Measurements from ENCODE around the gene SRCAP. TPM values are rescaled to one million over a fixed set of nuclear protein-coding genes. Genes with fewer than 3 reads are reported as not detected.
"Not testable (repeated sequence)": the region's sequence is repeated elsewhere in the genome, so short reads cannot be mapped to it uniquely, and the experiment has no call there.

SRCAP gene
- total RNA-seq, 2 donors from 2014 or later, result 42.8 to 79.0 TPM

DNA sequence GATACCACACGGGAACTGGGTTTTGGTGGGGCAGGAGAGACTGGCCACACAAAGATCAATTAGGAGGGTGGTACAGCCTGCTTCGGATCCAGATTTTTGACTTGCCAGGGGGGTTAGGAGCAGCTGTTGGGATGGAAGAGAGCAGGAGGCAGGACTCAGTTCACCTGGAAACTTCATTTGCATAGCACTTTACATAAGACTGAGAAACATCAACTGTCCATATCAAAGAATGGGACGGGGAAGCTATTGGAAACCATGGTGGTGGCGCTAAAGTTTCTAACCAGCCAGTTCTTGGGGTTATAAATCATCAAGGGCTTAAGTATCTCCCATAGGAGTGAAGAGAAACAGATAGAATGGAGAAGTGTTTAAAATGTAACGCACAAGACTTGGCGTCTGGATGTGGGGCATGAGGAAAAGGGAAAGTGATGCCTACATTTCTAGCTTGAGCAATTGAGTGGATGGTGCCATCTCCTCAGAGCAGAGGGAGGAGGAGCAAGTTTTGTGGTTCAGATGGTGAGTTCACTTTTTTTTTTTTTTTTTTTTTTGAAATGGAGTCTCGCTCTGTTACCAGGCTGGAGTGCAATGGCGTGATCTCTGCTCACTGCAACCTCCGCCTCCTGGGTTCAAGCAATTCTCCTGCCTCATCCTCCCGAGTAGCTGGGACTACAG, 6.4 kb upstream of the SRCAP start:
- H3K9me3 ChIP-seq, result no peaks in the 10 kb centered on the region
- intact Hi-C loops (cut with DNase I), result no loop called here
- TF ChIP-seq, protein P1, sequence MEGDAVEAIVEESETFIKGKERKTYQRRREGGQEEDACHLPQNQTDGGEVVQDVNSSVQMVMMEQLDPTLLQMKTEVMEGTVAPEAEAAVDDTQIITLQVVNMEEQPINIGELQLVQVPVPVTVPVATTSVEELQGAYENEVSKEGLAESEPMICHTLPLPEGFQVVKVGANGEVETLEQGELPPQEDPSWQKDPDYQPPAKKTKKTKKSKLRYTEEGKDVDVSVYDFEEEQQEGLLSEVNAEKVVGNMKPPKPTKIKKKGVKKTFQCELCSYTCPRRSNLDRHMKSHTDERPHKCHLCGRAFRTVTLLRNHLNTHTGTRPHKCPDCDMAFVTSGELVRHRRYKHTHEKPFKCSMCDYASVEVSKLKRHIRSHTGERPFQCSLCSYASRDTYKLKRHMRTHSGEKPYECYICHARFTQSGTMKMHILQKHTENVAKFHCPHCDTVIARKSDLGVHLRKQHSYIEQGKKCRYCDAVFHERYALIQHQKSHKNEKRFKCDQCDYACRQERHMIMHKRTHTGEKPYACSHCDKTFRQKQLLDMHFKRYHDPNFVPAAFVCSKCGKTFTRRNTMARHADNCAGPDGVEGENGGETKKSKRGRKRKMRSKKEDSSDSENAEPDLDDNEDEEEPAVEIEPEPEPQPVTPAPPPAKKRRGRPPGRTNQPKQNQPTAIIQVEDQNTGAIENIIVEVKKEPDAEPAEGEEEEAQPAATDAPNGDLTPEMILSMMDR (IDR thresholded peaks at IDR 0.05), result no peak
- TF ChIP-seq POLR2A (IDR thresholded peaks at IDR 0.05) (no peak), POLR2AphosphoS5 (IDR thresholded peaks at IDR 0.05) (no peak)
- 64% methylated on average over 10 of the region's 10 CpGs for WGBS
- H3K27me3 ChIP-seq (replicated peaks; ENCODE audit: insufficient read depth), result no peaks in the 10 kb centered on the region
- no peaks in the 10 kb centered on the region for H3K4me1 ChIP-seq (replicated peaks)
- no peak for DNase-seq (ENCODE audit: low spot score)
- no peaks in the 10 kb centered on the region for H3K36me3 ChIP-seq
- no peak overlapping the region for H3K27ac ChIP-seq
- H3K4me3 ChIP-seq, result no peak overlapping the region

DNA sequence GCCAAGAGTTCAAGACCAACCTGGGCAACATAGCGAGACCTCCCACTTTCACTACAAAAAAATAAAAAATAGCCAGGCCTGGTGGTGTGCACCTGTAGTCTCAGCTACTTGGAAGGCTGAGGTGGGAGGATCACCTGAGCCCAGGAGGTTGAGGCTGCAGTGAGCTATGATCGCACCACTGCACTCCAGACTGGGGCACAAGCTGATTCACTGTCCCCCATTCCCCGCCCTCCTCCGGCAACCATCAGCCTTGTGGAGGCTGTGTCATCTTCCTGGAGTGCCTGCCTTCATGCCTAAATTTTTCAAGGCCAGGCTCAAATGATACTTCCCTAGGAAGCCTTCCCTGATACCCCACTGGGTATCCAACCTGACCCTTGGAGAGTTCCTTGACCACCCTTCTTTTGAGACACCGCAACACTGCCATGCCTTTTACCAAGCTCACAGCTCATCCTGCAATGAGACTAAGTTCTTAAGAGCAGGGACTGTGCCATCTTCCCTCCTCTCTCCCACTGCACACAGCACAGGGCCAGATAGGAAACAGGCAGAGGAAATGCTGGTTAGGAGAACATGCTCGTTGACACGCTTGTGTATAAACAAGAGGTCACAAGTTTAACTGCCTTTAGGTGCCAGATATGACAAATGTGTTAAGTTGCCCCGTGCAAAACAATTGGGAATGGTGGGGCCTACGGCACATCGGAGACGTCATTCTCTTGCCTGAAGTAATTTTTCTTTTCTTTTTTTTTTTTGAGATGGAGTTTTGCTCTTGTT, 3.9 kb upstream of the SRCAP start:
- no peaks in the 10 kb centered on the region for H3K36me3 ChIP-seq
- H3K9me3 ChIP-seq, result no peaks in the 10 kb centered on the region
- DNase-seq (ENCODE audit: low spot score), result no peak
- 84% methylated on average over 11 of the region's 11 CpGs for WGBS
- peaks cover 5% of the 10 kb centered on the region for H3K4me1 ChIP-seq (replicated peaks)
- intact Hi-C loops (cut with DNase I), result loop anchor here (5.0 kb wide), 1 partner anchor 38 kb away; the partner anchor contains the start of gene FBRS
- H3K4me3 ChIP-seq, result no peak overlapping the region
- no peak overlapping the region for H3K27ac ChIP-seq
- TF ChIP-seq POLR2AphosphoS5 (IDR thresholded peaks at IDR 0.05), result no peak
- TF ChIP-seq, protein P1 (IDR thresholded peaks at IDR 0.05), result no peak
- no peak for TF ChIP-seq POLR2A (IDR thresholded peaks at IDR 0.05)
- no peaks in the 10 kb centered on the region for H3K27me3 ChIP-seq (replicated peaks; ENCODE audit: insufficient read depth)

DNA sequence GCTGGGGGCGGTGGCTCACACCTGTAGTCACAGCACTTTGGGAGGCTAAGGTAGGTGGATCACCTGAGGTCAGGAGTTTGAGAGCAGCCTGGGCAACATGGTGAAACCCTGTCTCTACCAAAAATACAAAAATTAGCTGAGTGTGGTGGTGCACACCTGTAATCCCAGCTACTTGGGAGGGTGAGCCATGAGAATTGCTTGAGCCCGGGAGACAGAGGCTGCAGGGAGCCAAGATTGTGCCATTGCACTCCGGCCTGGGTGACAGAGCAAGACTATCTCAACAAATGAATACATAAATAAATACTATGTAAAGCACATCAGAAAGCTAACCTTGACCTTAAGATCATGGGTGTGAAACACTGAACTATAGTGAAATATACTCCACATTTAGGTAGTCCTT, 2.3 kb upstream of the SRCAP start:
- intact Hi-C loops (cut with DNase I), result loop anchor here (5.0 kb wide), 1 partner anchor 39 kb away; the partner anchor contains the start of gene FBRS
- DNase-seq (ENCODE audit: low spot score); H3K4me3 ChIP-seq; H3K36me3 ChIP-seq; H3K27ac ChIP-seq; H3K27me3 ChIP-seq (replicated peaks; ENCODE audit: insufficient read depth); H3K9me3 ChIP-seq; H3K4me1 ChIP-seq (replicated peaks): not testable (repeated sequence)
- WGBS, result 97% methylated on average over 3 of the region's 3 CpGs

DNA sequence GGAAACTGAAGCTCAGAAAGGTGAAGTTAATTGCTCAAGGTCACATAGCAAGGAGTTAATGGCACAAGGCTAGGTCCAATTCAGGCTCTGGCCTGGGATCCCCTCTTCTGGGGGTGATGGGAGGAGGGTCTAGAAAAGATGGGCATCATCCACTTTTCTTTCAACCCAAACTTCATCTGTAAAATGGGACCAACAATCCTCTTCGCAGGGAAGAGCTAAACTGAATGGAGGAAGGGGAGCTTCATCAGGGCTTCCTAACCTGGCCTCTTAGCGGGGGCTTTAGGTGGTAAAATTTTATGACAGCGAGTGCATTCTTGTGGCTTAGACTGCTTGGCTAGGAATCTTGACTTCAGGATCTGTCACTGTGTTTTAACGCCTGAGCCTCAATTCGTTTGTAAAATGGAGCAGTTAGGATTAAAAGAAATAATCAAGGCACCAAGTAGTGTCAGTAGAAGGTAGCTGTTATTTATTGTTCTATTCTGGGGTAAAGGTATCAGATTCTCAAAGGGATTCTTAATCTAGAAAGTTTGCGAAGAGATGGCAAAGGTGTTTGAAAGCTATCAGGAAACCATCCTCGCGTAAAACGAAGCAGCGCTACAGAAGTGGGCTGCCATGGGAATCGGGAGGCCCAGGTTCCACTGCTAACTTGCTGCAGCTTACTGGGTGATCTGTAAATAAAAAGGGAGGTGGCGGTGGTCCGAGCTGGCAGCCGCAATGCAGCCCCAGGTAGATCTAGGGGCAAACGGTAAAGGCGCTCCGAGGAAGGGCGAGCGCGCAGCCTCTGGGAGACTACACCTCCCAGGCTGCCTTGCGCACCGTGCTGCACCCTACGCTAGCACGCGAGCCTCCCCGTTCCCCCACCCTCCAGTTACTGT, 1.5 kb upstream of the SRCAP start:
- TF ChIP-seq POLR2A (IDR thresholded peaks at IDR 0.05) (no peak), POLR2AphosphoS5 (IDR thresholded peaks at IDR 0.05) (no peak)
- TF ChIP-seq, protein P1 (IDR thresholded peaks at IDR 0.05), result no peak
- Histone ChIP-seq H3K4me1 (replicated peaks) (peaks cover 10% of the 10 kb centered on the region), H3K27ac (peak overlapping the region; percentile 99), H3K9me3 (no peaks in the 10 kb centered on the region), H3K4me3 (peak overlapping the region; percentile 97), H3K36me3 (peaks cover 3 to 13% of the 10 kb centered on the region in 2 donors), H3K27me3 (replicated peaks; ENCODE audit: insufficient read depth) (no peaks in the 10 kb centered on the region)
- DNase-seq (ENCODE audit: low spot score), result peak; percentile 99
- WGBS, result 8% methylated on average over 26 of the region's 26 CpGs
- intact Hi-C loops (cut with DNase I), result loop anchor here (5.0 kb wide), 1 partner anchor 40 kb away; the partner anchor contains the start of gene FBRS
